ENCODE measurements around the gene SLC12A1. TPM values are rescaled to one million over a fixed set of nuclear protein-coding genes. Genes with fewer than 3 reads are reported as not detected.
"Not testable (repeated sequence)": the region's sequence is repeated elsewhere in the genome, so short reads cannot be mapped to it uniquely, and the experiment has no call there.

The SLC12A1 gene
- total and polyA plus RNA-seq, 2 experiments from 2014 or later = 0.57 to 0.59 TPM

GRCh38 chr15:48325400-48325799, 119.3 kb downstream of the SLC12A1 start (continued):
- no peak for TF ChIP-seq EZH2 (IDR thresholded peaks at IDR 0.05; ENCODE audit: low read depth, unreplicated experiment)
- TF ChIP-seq EZH2phosphoT487 (IDR thresholded peaks at IDR 0.05; ENCODE audit: unreplicated experiment) = no peak

GRCh38 chr15:48326180-48326579, 120.1 kb downstream of the SLC12A1 start:
- H3K27ac Mint-ChIP-seq; ATAC-seq; H3K4me1 ChIP-seq (ENCODE audit: insufficient read depth); DNase-seq (ENCODE audit: low spot score); H3K27me3 Mint-ChIP-seq (ENCODE audit: insufficient read depth, low read depth, poor library complexity); H3F3A ChIP-seq (replicated peaks; ENCODE audit: low read depth); H3K9me2 ChIP-seq (ENCODE audit: insufficient read depth); H2AFZ ChIP-seq; H3K4me3 Mint-ChIP-seq; H3K4me2 ChIP-seq; H3K4me3 ChIP-seq; H3K4me1 Mint-ChIP-seq; H3K36me3 ChIP-seq (ENCODE audit: insufficient read depth); H3K27ac ChIP-seq (ENCODE audit: low read depth); H3K36me3 Mint-ChIP-seq (ENCODE audit: low read depth); H3K9me3 Mint-ChIP-seq; H3K27me3 ChIP-seq (ENCODE audit: insufficient read depth); H4K20me1 ChIP-seq (replicated peaks; ENCODE audit: insufficient read depth): not testable (repeated sequence)
- H3K79me2 ChIP-seq (replicated peaks; ENCODE audit: insufficient read depth) = peaks cover 16% of the 10 kb centered on the region

DNA sequence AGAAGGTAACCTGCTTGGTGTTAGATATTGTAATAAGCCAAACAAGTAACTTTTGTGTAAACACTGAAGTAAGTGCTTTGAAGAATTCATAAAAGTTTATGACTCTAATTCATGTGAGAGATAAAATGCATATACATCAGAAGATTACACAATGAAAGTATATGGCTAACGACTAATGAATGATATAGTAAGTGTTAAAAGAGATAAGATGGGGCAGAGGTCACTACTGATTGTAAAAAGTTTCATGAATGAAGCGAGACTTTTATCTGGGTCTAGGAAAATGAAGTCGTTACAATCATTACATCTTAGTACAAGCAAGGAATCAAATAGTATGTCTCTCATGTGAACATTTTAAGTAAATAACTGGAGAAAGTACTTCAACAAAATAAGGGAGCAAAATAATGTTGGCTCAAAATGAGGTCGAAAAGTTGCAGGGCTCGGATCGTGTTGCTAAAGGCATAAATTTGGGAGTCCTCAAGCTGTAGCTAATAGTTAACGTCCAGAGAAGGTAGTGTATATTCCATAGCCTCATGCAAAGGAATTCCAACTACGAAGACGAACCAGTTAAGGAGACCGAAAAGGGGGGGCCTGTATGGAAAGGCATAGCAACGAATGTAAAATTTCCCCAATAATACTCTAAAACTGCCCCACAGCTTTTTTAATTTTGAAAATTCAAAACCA, 124.1 kb downstream of the SLC12A1 start:
- Mint-ChIP-seq H3K27me3 (ENCODE audit: insufficient read depth, low read depth, poor library complexity) (peaks cover 1% of the 10 kb centered on the region), H3K9me3 (no peaks in the 10 kb centered on the region), H3K27ac (peak overlapping the region; percentile 95), H3K4me1 (peaks cover 30% of the 10 kb centered on the region), H3K4me3 (peak overlapping the region; percentile 96), H3K36me3 (ENCODE audit: low read depth) (peaks cover 23% of the 10 kb centered on the region)
- no peaks in the 10 kb centered on the region for H3K9me2 ChIP-seq (ENCODE audit: insufficient read depth)
- no peaks in the 10 kb centered on the region; the same call in 1 of the 2 replicates for H4K20me1 ChIP-seq (replicated peaks; ENCODE audit: insufficient read depth)
- H3K4me3 ChIP-seq = peak overlapping the region; percentile 90
- no peak for ATAC-seq
- DNase-seq (ENCODE audit: low spot score) = peak; percentile 36
- no peaks in the 10 kb centered on the region for H3F3A ChIP-seq (replicated peaks; ENCODE audit: low read depth)
- peaks cover 20% of the 10 kb centered on the region for H3K4me1 ChIP-seq (ENCODE audit: insufficient read depth)
- H3K79me2 ChIP-seq (replicated peaks; ENCODE audit: insufficient read depth) = peaks cover 35% of the 10 kb centered on the region
- H3K4me2 ChIP-seq = peak overlapping the region; percentile 83
- peak overlapping the region; percentile 89; the same call in 1 of the 2 replicates for H3K27ac ChIP-seq (ENCODE audit: low read depth)
- no peak overlapping the region for H2AFZ ChIP-seq
- TF ChIP-seq REST (IDR thresholded peaks at IDR 0.05; ENCODE audit: unreplicated experiment) (no peak), EZH2 (IDR thresholded peaks at IDR 0.05; ENCODE audit: low read depth, unreplicated experiment) (no peak), CREB1 (CRISPR knock-in tag; IDR thresholded peaks at IDR 0.05; ENCODE audit: low read depth) (no peak)
- H3K36me3 ChIP-seq (ENCODE audit: insufficient read depth) = peaks cover 8% of the 10 kb centered on the region; the same call in 1 of the 2 replicates
- H3K27me3 ChIP-seq (ENCODE audit: insufficient read depth) = no peaks in the 10 kb centered on the region

Measured in GM23338 (cell line).